ENCODE results near the gene RAPSN.

RAPSN gene

GRCh38 chr11:47391711-47392432 is 57.1 kb downstream of the RAPSN start:
- H2BK15ac ChIP-seq (replicated peaks; ENCODE audit: low read depth), result no peak overlapping the region
- H4K8ac ChIP-seq (ENCODE audit: low read depth, low read length), result no peak overlapping the region
- no peak overlapping the region for H2BK120ac ChIP-seq (ENCODE audit: low read depth, low read length)
- no peak overlapping the region for H4K5ac ChIP-seq (ENCODE audit: low read length)
- H3K9ac ChIP-seq (ENCODE audit: low read length), result no peak overlapping the region
- H3K36me3 ChIP-seq (ENCODE audit: control insufficient read depth, insufficient read depth, low read length), result no peaks in the 10 kb centered on the region
- H3K56ac ChIP-seq (ENCODE audit: low read length), result no peak overlapping the region
- H3K79me2 ChIP-seq (ENCODE audit: control insufficient read depth, insufficient read depth, low read length), result no peaks in the 10 kb centered on the region
- H3K79me1 ChIP-seq (ENCODE audit: low read length), result no peaks in the 10 kb centered on the region
- H3K4me1 ChIP-seq (ENCODE audit: control insufficient read depth, low read depth, low read length), result no peaks in the 10 kb centered on the region
- H3K4ac ChIP-seq (ENCODE audit: low read depth, low read length), result no peak overlapping the region
- no peak overlapping the region for H3K4me3 ChIP-seq (ENCODE audit: low read length)
- no peak for DNase-seq
- no peak overlapping the region for H3K27ac ChIP-seq (ENCODE audit: low read depth, low read length)
- peak overlapping the region; percentile 60 for H3K23ac ChIP-seq (ENCODE audit: low read length)
- H2AK5ac ChIP-seq (ENCODE audit: low read length), result no peak overlapping the region
- H3K4me2 ChIP-seq (ENCODE audit: low read length), result no peak overlapping the region
- no CpG with 5 or more reads among the region's 16 CpGs for WGBS (ENCODE audit: extremely low coverage, insufficient coverage, low lambda C conversion rate)
- no peak overlapping the region for H3K18ac ChIP-seq (ENCODE audit: low read length)
- H2BK5ac ChIP-seq (ENCODE audit: low read length), result no peak overlapping the region
- H3K27me3 ChIP-seq (ENCODE audit: insufficient read depth, low read length, poor library complexity), result no peaks in the 10 kb centered on the region

- no CpG with 5 or more reads among the region's 11 CpGs for whole genome bisulfite sequencing (ENCODE audit: extremely low coverage, insufficient coverage, low lambda C conversion rate)
- Histone ChIP-seq H3K27ac (ENCODE audit: low read depth, low read length) (no peak overlapping the region), H3K23ac (ENCODE audit: low read length) (no peak overlapping the region), H3K4me1 (ENCODE audit: control insufficient read depth, low read depth, low read length) (no peaks in the 10 kb centered on the region), H3K4me3 (ENCODE audit: low read length) (no peak overlapping the region), H3K4me2 (ENCODE audit: low read length) (no peak overlapping the region), H3K79me2 (ENCODE audit: control insufficient read depth, insufficient read depth, low read length) (no peaks in the 10 kb centered on the region), H3K4ac (ENCODE audit: low read depth, low read length) (no peak overlapping the region), H3K18ac (ENCODE audit: low read length) (no peak overlapping the region), H2BK5ac (ENCODE audit: low read length) (no peak overlapping the region), H3K79me1 (ENCODE audit: low read length) (no peaks in the 10 kb centered on the region), H2BK15ac (replicated peaks; ENCODE audit: low read depth) (no peak overlapping the region), H2AK5ac (ENCODE audit: low read length) (no peak overlapping the region), H3K56ac (ENCODE audit: low read length) (no peak overlapping the region), H3K36me3 (ENCODE audit: control insufficient read depth, insufficient read depth, low read length) (no peaks in the 10 kb centered on the region), H4K5ac (ENCODE audit: low read length) (no peak overlapping the region), H3K27me3 (ENCODE audit: insufficient read depth, low read length, poor library complexity) (no peaks in the 10 kb centered on the region), H4K8ac (ENCODE audit: low read depth, low read length) (no peak overlapping the region), H2BK120ac (ENCODE audit: low read depth, low read length) (no peak overlapping the region), H3K9ac (ENCODE audit: low read length) (no peak overlapping the region)
- DNase-seq, result no peak
Observed at GRCh38 chr11:47391077-47391583, 57.8 kb downstream of the RAPSN start.

- H4K8ac ChIP-seq (ENCODE audit: low read depth, low read length), result no peak overlapping the region
- H3K27ac ChIP-seq (ENCODE audit: low read depth, low read length), result no peak overlapping the region
- H2BK120ac ChIP-seq (ENCODE audit: low read depth, low read length), result no peak overlapping the region
- H3K27me3 ChIP-seq (ENCODE audit: insufficient read depth, low read length, poor library complexity), result no peaks in the 10 kb centered on the region
- H3K23ac ChIP-seq (ENCODE audit: low read length), result no peak overlapping the region
- no peak overlapping the region for H3K4me3 ChIP-seq (ENCODE audit: low read length)
- H2BK5ac ChIP-seq (ENCODE audit: low read length), result no peak overlapping the region
- no peak overlapping the region for H4K5ac ChIP-seq (ENCODE audit: low read length)
- no peak overlapping the region for H2BK15ac ChIP-seq (replicated peaks; ENCODE audit: low read depth)
- H3K36me3 ChIP-seq (ENCODE audit: control insufficient read depth, insufficient read depth, low read length), result no peaks in the 10 kb centered on the region
- H3K18ac ChIP-seq (ENCODE audit: low read length), result no peak overlapping the region
- H2AK5ac ChIP-seq (ENCODE audit: low read length), result no peak overlapping the region
- no peaks in the 10 kb centered on the region for H3K79me2 ChIP-seq (ENCODE audit: control insufficient read depth, insufficient read depth, low read length)
- no peak overlapping the region for H3K4me2 ChIP-seq (ENCODE audit: low read length)
- DNase-seq, result no peak
- no peak overlapping the region for H3K56ac ChIP-seq (ENCODE audit: low read length)
- H3K9ac ChIP-seq (ENCODE audit: low read length), result no peak overlapping the region
- H3K4ac ChIP-seq (ENCODE audit: low read depth, low read length), result no peak overlapping the region
- no CpG with 5 or more reads among the region's 6 CpGs for WGBS (ENCODE audit: extremely low coverage, insufficient coverage, low lambda C conversion rate)
- H3K79me1 ChIP-seq (ENCODE audit: low read length), result no peaks in the 10 kb centered on the region
- no peaks in the 10 kb centered on the region for H3K4me1 ChIP-seq (ENCODE audit: control insufficient read depth, low read depth, low read length)
Observed at GRCh38 chr11:47390422-47390760, 58.5 kb downstream of the RAPSN start.

GRCh38 chr11:47389577-47390421 is 59.1 kb downstream of the RAPSN start:
- Histone ChIP-seq H3K56ac (ENCODE audit: low read length) (no peak overlapping the region), H2AK5ac (ENCODE audit: low read length) (no peak overlapping the region)
- no CpG with 5 or more reads among the region's 17 CpGs for WGBS (ENCODE audit: extremely low coverage, insufficient coverage, low lambda C conversion rate)

GRCh38 chr11:47388697-47389576 is 60.0 kb downstream of the RAPSN start:
- no peak overlapping the region for H2BK120ac ChIP-seq (ENCODE audit: low read depth, low read length)
- no peaks in the 10 kb centered on the region for H3K4me1 ChIP-seq (ENCODE audit: control insufficient read depth, low read depth, low read length)
- H2AK5ac ChIP-seq (ENCODE audit: low read length), result no peak overlapping the region
- no peak overlapping the region for H4K5ac ChIP-seq (ENCODE audit: low read length)
- no peak overlapping the region for H2BK15ac ChIP-seq (replicated peaks; ENCODE audit: low read depth)
- no peak overlapping the region for H2BK5ac ChIP-seq (ENCODE audit: low read length)
- H3K4ac ChIP-seq (ENCODE audit: low read depth, low read length), result no peak overlapping the region
- H3K27me3 ChIP-seq (ENCODE audit: insufficient read depth, low read length, poor library complexity), result no peaks in the 10 kb centered on the region
- no peak overlapping the region for H3K18ac ChIP-seq (ENCODE audit: low read length)
- WGBS (ENCODE audit: extremely low coverage, insufficient coverage, low lambda C conversion rate), result no CpG with 5 or more reads among the region's 28 CpGs
- H3K4me2 ChIP-seq (ENCODE audit: low read length), result no peak overlapping the region
- no peak overlapping the region for H3K27ac ChIP-seq (ENCODE audit: low read depth, low read length)
- no peak overlapping the region for H4K8ac ChIP-seq (ENCODE audit: low read depth, low read length)
- no peak overlapping the region for H3K4me3 ChIP-seq (ENCODE audit: low read length)
- H3K36me3 ChIP-seq (ENCODE audit: control insufficient read depth, insufficient read depth, low read length), result no peaks in the 10 kb centered on the region
- no peak overlapping the region for H3K9ac ChIP-seq (ENCODE audit: low read length)
- DNase-seq, result no peak
- no peak overlapping the region for H3K23ac ChIP-seq (ENCODE audit: low read length)
- no peaks in the 10 kb centered on the region for H3K79me1 ChIP-seq (ENCODE audit: low read length)
- H3K79me2 ChIP-seq (ENCODE audit: control insufficient read depth, insufficient read depth, low read length), result no peaks in the 10 kb centered on the region
- H3K56ac ChIP-seq (ENCODE audit: low read length), result no peak overlapping the region

More at GRCh38 chr11:47389577-47390421, 59.1 kb downstream of the RAPSN start:
- Histone ChIP-seq H2BK15ac (replicated peaks; ENCODE audit: low read depth) (no peak overlapping the region), H2BK5ac (ENCODE audit: low read length) (no peak overlapping the region), H3K79me1 (ENCODE audit: low read length) (no peaks in the 10 kb centered on the region), H3K4me2 (ENCODE audit: low read length) (no peak overlapping the region), H3K4me1 (ENCODE audit: control insufficient read depth, low read depth, low read length) (no peaks in the 10 kb centered on the region), H4K8ac (ENCODE audit: low read depth, low read length) (no peak overlapping the region), H3K18ac (ENCODE audit: low read length) (no peak overlapping the region), H3K9ac (ENCODE audit: low read length) (no peak overlapping the region), H3K36me3 (ENCODE audit: control insufficient read depth, insufficient read depth, low read length) (no peaks in the 10 kb centered on the region), H3K79me2 (ENCODE audit: control insufficient read depth, insufficient read depth, low read length) (no peaks in the 10 kb centered on the region), H3K27me3 (ENCODE audit: insufficient read depth, low read length, poor library complexity) (no peaks in the 10 kb centered on the region), H3K4ac (ENCODE audit: low read depth, low read length) (no peak overlapping the region), H3K23ac (ENCODE audit: low read length) (no peak overlapping the region), H2BK120ac (ENCODE audit: low read depth, low read length) (no peak overlapping the region), H3K27ac (ENCODE audit: low read depth, low read length) (no peak overlapping the region), H3K4me3 (ENCODE audit: low read length) (no peak overlapping the region), H4K5ac (ENCODE audit: low read length) (no peak overlapping the region)
- DNase-seq, result no peak
